Trophoblast cell (in vitro differentiated cells and primary cell): Measurements from ENCODE around the gene SUMO4.

Experiments
- DNase-seq, 2 donors: peaks; one replicate each; pipeline ENCODE4 v3.0.0-alpha.2; 2016
- H2AFZ ChIP-seq: 2 replicates; pipeline ENCODE4 v1.6.1; 2013; ENCODE audit warnings: low read length, moderate library complexity, mild to moderate bottlenecking; ENCODE audit not compliant: insufficient read depth, poor library complexity
- H2AK5ac ChIP-seq: 2 replicates; pipeline ENCODE4 v1.6.1; 2013; ENCODE audit warnings: mild to moderate bottlenecking, low read length
- H2BK120ac ChIP-seq: 2 replicates; pipeline ENCODE4 v1.6.1; 2013; ENCODE audit warnings: low read length, mild to moderate bottlenecking, moderate library complexity; ENCODE audit not compliant: insufficient read depth, poor library complexity
- H2BK12ac ChIP-seq: 2 replicates; pipeline ENCODE4 v1.6.1; 2013; ENCODE audit warnings: mild to moderate bottlenecking, low read length, moderate library complexity
- H2BK5ac ChIP-seq: 2 replicates; pipeline ENCODE4 v1.6.1; 2013; ENCODE audit warnings: low read length, low read depth, moderate library complexity, mild to moderate bottlenecking; ENCODE audit not compliant: poor library complexity
- H3K14ac ChIP-seq: 2 replicates; pipeline ENCODE4 v1.6.1; 2013; ENCODE audit warnings: mild to moderate bottlenecking, low read length
- H3K18ac ChIP-seq: 2 replicates; pipeline ENCODE4 v1.6.1; 2013; ENCODE audit warnings: mild to moderate bottlenecking, low read length
- H3K23ac ChIP-seq: 2 replicates; pipeline ENCODE4 v1.6.1; 2013; ENCODE audit warnings: low read length
- H3K27ac ChIP-seq: 2 replicates; pipeline ENCODE4 v1.5.1; 2013; ENCODE audit warnings: low read depth, mild to moderate bottlenecking, inconsistent platforms, low read length, moderate library complexity
- H3K27me3 ChIP-seq: 2 replicates; pipeline ENCODE4 v1.6.1; 2013; ENCODE audit warnings: inconsistent platforms, mild to moderate bottlenecking, low read length, moderate library complexity; ENCODE audit not compliant: insufficient read depth
- H3K36me3 ChIP-seq, 2 experiments: 1 replicate in 1 of 2; 2 replicates in 1 of 2; pipeline ENCODE4 v1.6.1; 2013; ENCODE audit warnings: low read length in 2 of 2, mild to moderate bottlenecking in 2 of 2, moderate library complexity in 1 of 2; ENCODE audit not compliant: insufficient read depth in 2 of 2, control insufficient read depth in 1 of 2
- H3K4ac ChIP-seq: 2 replicates; pipeline ENCODE4 v1.6.1; 2013; ENCODE audit warnings: low read depth, mild to moderate bottlenecking, low read length, moderate library complexity
- H3K4me1 ChIP-seq, 2 experiments: 1 replicate in 1 of 2; 2 replicates in 1 of 2; pipeline ENCODE4 v1.6.1; 2013; ENCODE audit warnings: low read length in 2 of 2, mild to moderate bottlenecking in 2 of 2, moderate library complexity in 1 of 2; ENCODE audit not compliant: insufficient read depth in 2 of 2, control insufficient read depth in 1 of 2
- H3K4me2 ChIP-seq: 2 replicates; pipeline ENCODE4 v1.6.1; 2013; ENCODE audit warnings: inconsistent platforms, mild to moderate bottlenecking, low read length, moderate library complexity
- H3K4me3 ChIP-seq: 2 replicates; pipeline ENCODE4 v1.5.1; 2013; ENCODE audit warnings: mild to moderate bottlenecking, low read depth, low read length, inconsistent platforms
- H3K79me1 ChIP-seq: one replicate; pipeline ENCODE4 v1.6.1; 2013; ENCODE audit warnings: low read length
- H3K79me2 ChIP-seq: 2 replicates; pipeline ENCODE4 v1.6.1; 2013; ENCODE audit warnings: low read length, mild to moderate bottlenecking; ENCODE audit not compliant: control insufficient read depth, insufficient read depth, poor library complexity
- H3K9ac ChIP-seq: 2 replicates; pipeline ENCODE4 v1.6.1; 2013; ENCODE audit warnings: mild to moderate bottlenecking, low read length
- H3K9me3 ChIP-seq: 2 replicates; pipeline ENCODE4 v1.6.1; 2013; ENCODE audit warnings: low read depth, mild to moderate bottlenecking, control low read depth, inconsistent platforms, low read length; ENCODE audit not compliant: insufficient read depth
- H4K12ac ChIP-seq: 2 replicates; pipeline ENCODE4 v1.6.1; 2013; ENCODE audit warnings: low read depth, mild to moderate bottlenecking, low read length, moderate library complexity
- H4K8ac ChIP-seq: 2 replicates; pipeline ENCODE4 v1.6.1; 2013; ENCODE audit warnings: low read depth, mild to moderate bottlenecking, low read length, moderate library complexity
- H4K91ac ChIP-seq: one replicate; pipeline ENCODE4 v1.6.1; 2013; ENCODE audit warnings: low read depth, mild to moderate bottlenecking, low read length, moderate library complexity
- WGBS: extraction: QIAGEN DNeasy Blood & Tissue Kit; methylation state at CpG from one replicate; pipeline ENCODE4 v1.1.7; 2013; ENCODE audit warnings: missing lambda C conversion rate; ENCODE audit not compliant: insufficient read length, insufficient coverage; ENCODE audit errors: extremely low coverage; 5-methylcytosine and 5-hydroxymethylcytosine counted together

Gene SUMO4

GRCh38 chr6:149423964-149424440, 23.9 kb downstream of the SUMO4 start:
- Histone ChIP-seq H2BK5ac (no peak overlapping the region), H3K4me2 (no peak overlapping the region), H4K12ac (no peak overlapping the region), H3K18ac (no peak overlapping the region), H2BK120ac (no peak overlapping the region), H2AK5ac (no peak overlapping the region), H3K4ac (no peak overlapping the region), H3K14ac (no peak overlapping the region), H4K8ac (no peak overlapping the region), H4K91ac (no peak overlapping the region), H3K9ac (no peak overlapping the region), H3K36me3 (no peaks in the 10 kb centered on the region), H3K9me3 (no peaks in the 10 kb centered on the region), H2BK12ac (no peak overlapping the region), H3K79me1 (no peaks in the 10 kb centered on the region), H3K4me1 (no peaks in the 10 kb centered on the region), H2AFZ (no peak overlapping the region), H3K79me2 (no peaks in the 10 kb centered on the region), H3K27ac (no peak overlapping the region), H3K4me3 (no peak overlapping the region), H3K23ac (no peak overlapping the region), H3K27me3 (no peaks in the 10 kb centered on the region)
- no CpG with 5 or more reads among the region's 7 CpGs for WGBS
- no peak for DNase-seq

- H3K9me3 ChIP-seq: no peaks in the 10 kb centered on the region
- no peak overlapping the region for H3K9ac ChIP-seq
- no peaks in the 10 kb centered on the region for H3K79me1 ChIP-seq
- H3K4me3 ChIP-seq: peak overlapping the region; percentile 24
- no peak overlapping the region for H3K14ac ChIP-seq
- H3K23ac ChIP-seq: no peak overlapping the region
- no CpG with 5 or more reads among the region's 8 CpGs for WGBS
- no peak for DNase-seq
- no peak overlapping the region for H3K18ac ChIP-seq
- no peak overlapping the region for H4K8ac ChIP-seq
- no peaks in the 10 kb centered on the region for H3K36me3 ChIP-seq
- no peak overlapping the region for H2BK120ac ChIP-seq
- no peak overlapping the region for H3K4ac ChIP-seq
- H4K12ac ChIP-seq: no peak overlapping the region
- H2BK5ac ChIP-seq: no peak overlapping the region
- no peak overlapping the region for H2BK12ac ChIP-seq
- H3K4me1 ChIP-seq: no peaks in the 10 kb centered on the region
- no peak overlapping the region for H3K27ac ChIP-seq
- H4K91ac ChIP-seq: no peak overlapping the region
- H2AK5ac ChIP-seq: no peak overlapping the region
- H2AFZ ChIP-seq: no peak overlapping the region
- H3K79me2 ChIP-seq: no peaks in the 10 kb centered on the region
- H3K4me2 ChIP-seq: no peak overlapping the region
- no peaks in the 10 kb centered on the region for H3K27me3 ChIP-seq
Observed at GRCh38 chr6:149425224-149425623, 25.2 kb downstream of the SUMO4 start.

- no peak overlapping the region for H2AFZ ChIP-seq
Observed at GRCh38 chr6:149425754-149426153, 25.7 kb downstream of the SUMO4 start.

GRCh38 chr6:149428606-149429005, 28.5 kb downstream of the SUMO4 start:
- Histone ChIP-seq H3K9ac (no peak overlapping the region), H4K8ac (no peak overlapping the region), H3K4ac (no peak overlapping the region), H2BK5ac (no peak overlapping the region), H3K27ac (no peak overlapping the region), H3K4me1 (peaks cover 0 to 2% of the 10 kb centered on the region in 2 experiments), H3K14ac (no peak overlapping the region), H3K36me3 (no peaks in the 10 kb centered on the region), H2BK12ac (no peak overlapping the region), H3K79me1 (no peaks in the 10 kb centered on the region), H3K4me2 (no peak overlapping the region), H4K91ac (no peak overlapping the region), H2BK120ac (no peak overlapping the region), H3K23ac (no peak overlapping the region), H2AFZ (no peak overlapping the region), H2AK5ac (no peak overlapping the region), H4K12ac (no peak overlapping the region), H3K18ac (no peak overlapping the region), H3K9me3 (no peaks in the 10 kb centered on the region), H3K4me3 (no peak overlapping the region), H3K27me3 (no peaks in the 10 kb centered on the region), H3K79me2 (no peaks in the 10 kb centered on the region)
- DNase-seq: no peak
- no CpG with 5 or more reads among the region's 4 CpGs for WGBS

More at GRCh38 chr6:149425754-149426153, 25.7 kb downstream of the SUMO4 start:
- no peak overlapping the region for H3K4me3 ChIP-seq
- DNase-seq: no peak
- H3K79me2 ChIP-seq: no peaks in the 10 kb centered on the region
- no peak overlapping the region for H4K12ac ChIP-seq
- no peak overlapping the region for H3K27ac ChIP-seq
- H3K79me1 ChIP-seq: no peaks in the 10 kb centered on the region
- no peaks in the 10 kb centered on the region for H3K36me3 ChIP-seq
- no CpG with 5 or more reads among the region's 5 CpGs for WGBS
- no peak overlapping the region for H2BK120ac ChIP-seq
- H3K18ac ChIP-seq: no peak overlapping the region
- no peaks in the 10 kb centered on the region for H3K27me3 ChIP-seq
- no peak overlapping the region for H4K91ac ChIP-seq
- H2BK12ac ChIP-seq: no peak overlapping the region
- H2BK5ac ChIP-seq: no peak overlapping the region
- no peak overlapping the region for H3K14ac ChIP-seq
- no peak overlapping the region for H4K8ac ChIP-seq
- no peak overlapping the region for H2AK5ac ChIP-seq
- H3K4me2 ChIP-seq: no peak overlapping the region
- no peaks in the 10 kb centered on the region for H3K9me3 ChIP-seq
- no peaks in the 10 kb centered on the region for H3K4me1 ChIP-seq
- no peak overlapping the region for H3K23ac ChIP-seq
- H3K4ac ChIP-seq: no peak overlapping the region
- no peak overlapping the region for H3K9ac ChIP-seq
